Measurements from ENCODE around the gene WDR70.
"Not testable (repeated sequence)": the region's sequence is repeated elsewhere in the genome, so short reads cannot be mapped to it uniquely, and the experiment has no call there.

The WDR70 gene

DNA sequence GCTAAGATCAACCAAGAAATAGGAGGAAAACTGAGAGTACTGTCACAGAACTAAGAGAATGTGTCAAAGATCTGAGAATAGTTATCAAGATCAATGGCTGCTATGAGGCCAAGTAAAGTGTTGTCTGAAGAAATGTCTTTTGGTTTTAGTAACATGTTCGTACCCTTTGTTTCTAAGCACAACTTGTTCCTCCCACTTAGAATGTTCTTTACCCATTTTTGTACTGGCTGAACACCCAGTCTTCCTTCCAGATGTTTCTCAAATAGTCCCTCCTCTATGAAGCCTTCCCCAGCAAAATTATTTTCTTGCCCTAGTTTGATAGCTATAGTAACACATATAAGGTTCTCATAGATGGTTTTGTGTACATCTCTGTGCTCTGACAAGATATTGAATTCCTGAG, 191.5 kb downstream of the WDR70 start:
- no peak for DNase-seq (ENCODE audit: low read depth)

DNA sequence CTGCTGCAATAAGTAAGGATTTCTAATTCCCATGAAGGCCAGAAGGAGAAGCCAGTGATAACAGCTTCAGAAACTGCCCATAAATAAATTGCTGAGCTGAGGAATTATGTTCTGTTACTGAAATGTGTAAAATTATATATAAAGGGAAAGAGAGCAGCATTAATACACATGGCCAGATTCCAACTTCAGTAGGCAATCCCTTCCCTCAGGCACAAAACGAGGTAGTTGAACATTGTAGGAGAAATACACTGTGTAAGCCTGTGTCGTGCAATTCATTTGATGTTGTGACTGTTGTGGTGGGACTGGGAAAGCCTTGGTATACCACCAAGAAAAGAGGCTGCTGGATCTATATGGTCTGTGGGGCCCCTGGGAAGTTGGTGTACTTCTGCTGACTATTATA, 192.9 kb downstream of the WDR70 start:
- no peak for DNase-seq (ENCODE audit: low read depth)

DNA sequence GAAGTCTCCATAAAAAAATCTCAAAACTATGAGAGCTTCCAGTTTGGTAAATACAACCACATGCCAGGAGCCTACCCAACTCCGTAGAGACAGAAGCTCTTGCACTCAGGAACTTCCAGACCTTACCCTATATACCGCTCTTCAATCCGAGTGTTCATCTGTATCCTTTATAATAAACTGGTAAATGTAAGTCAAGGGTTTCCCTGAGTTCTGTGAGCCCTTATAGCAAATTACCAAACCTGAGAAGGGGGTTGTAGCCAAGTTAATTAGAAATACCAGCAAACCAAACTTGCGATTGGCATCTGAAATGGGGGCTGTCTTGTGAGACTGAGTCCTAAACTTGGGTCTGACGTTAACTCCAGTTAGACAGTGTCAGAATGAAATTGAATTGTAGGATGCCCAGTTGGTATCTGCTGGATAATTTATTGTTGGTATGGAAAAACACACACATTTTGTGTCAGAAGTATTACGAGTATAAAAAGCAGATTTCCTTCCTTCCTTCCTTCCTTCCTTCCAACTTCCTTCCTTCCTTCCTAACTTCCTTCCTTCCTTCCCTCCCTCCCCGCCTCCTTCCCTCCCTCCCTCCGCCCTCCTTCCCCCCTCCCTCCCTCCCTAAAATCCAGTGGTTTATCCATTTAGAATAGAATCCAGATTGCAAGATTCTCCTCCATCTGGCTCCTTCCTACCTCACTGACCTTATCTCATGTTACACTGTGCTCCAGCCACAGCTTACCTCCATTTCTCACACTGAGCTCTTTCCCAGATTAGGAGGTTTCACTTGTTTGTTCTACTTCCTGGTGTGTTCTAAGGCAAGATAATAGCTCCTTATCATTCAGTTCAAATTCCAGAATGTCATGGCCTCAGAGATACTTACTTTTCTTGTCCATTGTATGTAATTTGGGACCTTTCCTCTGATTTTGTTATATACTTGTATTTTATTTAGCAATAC, 196.7 kb downstream of the WDR70 start:
- peak; percentile 20 for DNase-seq (ENCODE audit: low read depth)

DNA sequence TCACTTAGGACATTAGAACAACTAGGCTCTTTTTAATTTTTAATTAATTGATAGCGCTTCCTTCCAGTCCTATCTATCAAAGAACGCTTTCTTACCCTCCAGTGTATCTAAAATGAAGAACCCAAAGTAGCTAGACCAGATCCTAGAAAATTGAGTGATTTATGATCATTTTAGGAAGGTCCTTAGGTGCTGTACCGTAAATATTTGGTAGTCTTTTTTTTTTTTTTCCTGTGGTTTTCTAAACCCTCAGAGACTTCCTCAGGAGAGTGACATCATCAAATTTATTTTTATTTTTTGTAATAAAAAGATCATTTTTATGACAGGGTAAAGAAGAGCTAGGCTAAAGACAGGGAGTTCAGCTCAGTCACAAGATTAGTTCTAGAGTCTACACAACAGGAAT, 197.4 kb downstream of the WDR70 start:
- no peak for DNase-seq (ENCODE audit: low read depth)

DNA sequence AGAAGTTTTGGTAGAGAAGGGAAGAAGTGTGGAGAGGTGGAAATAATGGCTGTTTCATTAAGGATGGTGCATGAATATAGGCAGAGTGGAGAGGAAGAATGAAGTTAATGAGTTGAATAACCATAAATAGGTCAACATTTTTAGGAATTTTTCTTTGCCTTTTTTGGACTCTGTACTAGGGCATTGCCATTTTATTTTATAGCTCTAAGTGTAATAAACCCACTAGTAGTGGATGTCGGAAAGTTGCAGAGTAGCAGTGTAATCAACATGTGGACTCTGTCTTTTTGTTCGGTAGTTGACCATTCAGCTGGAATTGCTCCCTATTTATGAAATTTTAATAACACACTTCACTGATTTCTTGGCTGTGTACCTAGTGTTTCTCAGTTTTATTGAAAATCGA, 199.1 kb downstream of the WDR70 start:
- DNase-seq (ENCODE audit: low read depth), result no peak

DNA sequence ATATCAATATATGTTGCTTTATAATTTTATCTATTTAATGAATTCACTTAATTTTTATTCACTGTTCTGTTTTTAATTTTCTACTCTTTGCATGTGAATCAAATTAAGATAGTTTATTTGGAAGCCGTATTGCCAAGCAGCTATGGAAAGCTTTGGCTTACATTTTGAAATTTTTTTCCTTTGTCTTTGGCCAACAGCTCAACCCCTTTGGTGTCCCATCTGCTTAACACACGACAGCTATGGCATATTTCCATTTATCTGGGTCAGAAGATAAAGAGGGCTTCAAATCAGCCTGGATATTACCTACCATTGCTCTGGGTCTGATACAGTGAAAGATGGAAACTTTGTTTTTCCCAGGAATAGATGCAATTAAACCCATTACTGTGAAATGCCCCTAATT, 201.0 kb downstream of the WDR70 start:
- DNase-seq (ENCODE audit: low read depth), result no peak

DNA sequence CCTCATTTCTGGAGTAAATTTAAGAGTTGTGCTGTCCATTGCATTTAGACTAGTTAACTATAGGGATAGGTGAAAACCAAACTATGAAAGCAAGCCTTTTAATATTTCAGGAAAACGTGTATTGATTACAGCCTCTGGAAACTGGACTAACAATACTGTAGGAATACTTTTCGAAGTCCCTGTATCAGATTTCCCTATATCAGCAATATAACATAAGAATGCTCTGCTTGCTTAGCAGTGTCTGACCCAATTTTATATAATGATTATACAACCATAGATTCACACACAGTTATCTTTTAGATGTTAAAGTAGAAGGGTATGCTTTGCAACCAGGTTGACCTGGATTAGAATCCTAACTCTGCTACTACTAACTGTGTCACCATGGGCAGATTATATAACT, 203.1 kb downstream of the WDR70 start:
- no peak for DNase-seq (ENCODE audit: low read depth)

DNA sequence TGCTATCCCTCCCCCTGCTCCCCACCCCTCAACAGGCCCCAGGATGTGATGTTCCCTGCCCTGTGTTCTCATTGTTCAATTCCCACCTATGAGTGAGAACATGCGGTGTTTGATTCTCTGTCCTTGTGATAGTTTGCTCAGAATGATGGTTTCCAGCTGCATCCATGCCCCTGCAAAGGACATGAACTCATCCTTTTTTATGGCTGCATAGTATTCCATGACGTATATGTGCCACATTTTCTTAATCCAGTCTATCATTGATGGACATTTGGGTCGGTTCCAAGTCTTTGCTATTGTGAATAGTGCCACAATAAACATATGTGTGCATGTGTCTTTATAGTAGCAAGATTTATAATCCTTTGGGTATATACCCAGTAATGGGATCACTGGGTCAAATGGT, 214.2 kb downstream of the WDR70 start:
- DNase-seq (ENCODE audit: low read depth), result not testable (repeated sequence)

DNA sequence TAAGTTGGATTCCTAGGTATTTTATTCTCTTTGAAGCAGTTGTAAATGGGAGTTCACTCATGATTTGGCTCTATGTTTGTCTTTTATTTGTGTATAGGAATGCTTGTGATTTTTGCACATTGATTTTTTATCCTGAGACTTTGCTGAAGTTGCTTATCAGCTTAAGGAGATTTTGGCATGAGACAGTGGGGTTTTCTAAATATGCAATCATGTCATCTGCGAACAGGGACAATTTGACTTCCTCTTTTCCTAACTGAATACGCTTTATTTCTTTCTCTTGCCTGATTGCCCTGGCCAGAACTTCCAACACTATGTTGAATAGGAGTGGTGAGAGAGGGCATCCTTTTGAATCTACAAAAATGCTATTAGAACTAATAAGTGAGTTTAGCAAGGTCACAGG, 215.7 kb downstream of the WDR70 start:
- DNase-seq (ENCODE audit: low read depth), result not testable (repeated sequence)

DNA sequence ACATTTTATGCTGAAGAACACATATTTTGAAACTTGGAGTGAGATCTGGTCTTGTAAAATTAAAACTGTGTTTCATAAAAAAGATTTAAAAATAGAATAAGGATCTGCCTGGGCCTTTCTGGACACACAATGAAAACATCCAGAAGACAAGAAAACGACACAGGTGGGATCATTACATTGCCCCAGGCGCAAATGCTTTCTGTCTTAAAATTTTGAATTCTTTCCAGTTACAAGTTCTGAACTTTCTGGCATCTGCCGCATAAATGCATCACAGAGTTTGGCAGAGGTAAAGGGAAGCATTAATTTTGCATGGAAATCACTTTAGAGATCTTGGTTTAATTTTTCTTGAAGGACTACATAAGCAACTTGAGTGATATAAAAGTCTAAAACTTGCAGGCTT, 219.6 kb downstream of the WDR70 start:
- no peak for DNase-seq (ENCODE audit: low read depth)

DNA sequence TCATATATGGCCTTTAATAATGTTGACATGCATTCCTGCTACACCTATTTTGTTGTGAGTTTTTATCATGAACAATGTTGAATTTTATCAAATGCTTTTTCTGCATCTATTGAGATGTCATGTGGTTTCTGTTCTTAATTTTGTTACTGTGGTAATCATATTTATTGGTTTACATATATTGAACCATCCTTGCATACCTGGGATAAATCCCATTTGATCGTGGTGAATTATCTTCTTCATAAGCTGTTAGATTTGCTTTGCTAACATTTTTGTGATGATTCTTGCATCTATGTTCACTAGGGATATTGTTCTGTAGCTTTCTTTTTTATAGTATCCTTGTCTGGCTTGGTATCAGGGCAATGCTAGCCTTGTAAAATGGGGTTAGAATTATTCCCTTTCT, 222.0 kb downstream of the WDR70 start:
- no peak for DNase-seq (ENCODE audit: low read depth)

DNA sequence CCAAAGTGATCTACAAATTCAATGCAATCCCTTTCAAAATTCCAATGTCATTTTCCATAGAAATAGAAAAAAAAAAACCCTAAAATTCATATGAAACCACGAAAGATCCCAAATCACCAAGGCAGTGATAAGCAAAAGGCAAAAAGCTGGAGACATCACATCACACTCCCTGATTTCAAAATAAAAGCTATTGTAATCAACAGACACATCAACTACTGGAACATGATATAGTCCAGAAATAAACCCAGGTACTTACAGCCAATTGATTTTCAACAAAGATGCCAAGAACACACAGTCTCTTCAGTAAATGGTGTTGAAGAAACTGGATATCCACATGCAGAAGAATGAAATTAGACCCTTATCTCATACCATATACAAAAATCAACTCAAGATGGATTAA, 224.0 kb downstream of the WDR70 start:
- DNase-seq (ENCODE audit: low read depth), result no peak

DNA sequence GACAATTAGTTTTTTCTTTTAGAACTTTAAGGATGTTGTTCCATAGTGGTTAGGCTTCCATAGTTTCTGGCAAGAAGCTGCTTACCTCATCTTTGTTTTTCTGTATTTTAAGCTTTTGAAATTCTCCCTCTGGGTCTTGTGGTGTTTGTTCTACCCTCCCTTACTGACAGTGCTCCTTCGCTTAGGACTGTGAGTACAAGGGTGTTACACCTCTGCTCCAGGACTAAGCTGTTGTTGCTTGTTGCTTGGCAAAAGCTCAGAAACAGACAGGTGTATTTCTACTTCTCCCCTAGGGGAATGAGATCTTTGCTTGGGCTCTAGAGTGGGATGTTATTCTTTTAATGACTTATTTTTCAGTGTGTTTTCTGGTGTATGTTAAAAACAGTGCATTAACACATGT, 225.2 kb downstream of the WDR70 start:
- DNase-seq (ENCODE audit: low read depth), result no peak

DNA sequence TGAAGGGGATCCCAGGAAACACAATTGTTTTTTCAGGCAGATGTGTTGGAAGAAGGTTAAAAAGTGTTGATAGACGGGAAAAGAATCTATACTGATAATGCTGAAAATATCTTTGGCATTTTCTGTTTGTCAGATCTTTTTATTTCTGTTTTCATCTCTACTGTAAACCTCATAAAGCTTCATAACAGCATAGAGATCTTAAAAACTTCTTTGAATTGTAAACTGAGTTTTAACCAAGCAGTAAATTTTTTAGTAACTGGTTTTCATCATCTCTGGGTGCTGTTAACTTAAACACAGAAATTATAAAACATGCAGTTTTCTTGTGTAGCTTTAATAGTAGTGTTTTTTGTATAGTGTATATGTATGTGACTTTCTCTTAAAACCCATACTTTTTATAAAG, 227.0 kb downstream of the WDR70 start:
- no peak for DNase-seq (ENCODE audit: low read depth)

DNA sequence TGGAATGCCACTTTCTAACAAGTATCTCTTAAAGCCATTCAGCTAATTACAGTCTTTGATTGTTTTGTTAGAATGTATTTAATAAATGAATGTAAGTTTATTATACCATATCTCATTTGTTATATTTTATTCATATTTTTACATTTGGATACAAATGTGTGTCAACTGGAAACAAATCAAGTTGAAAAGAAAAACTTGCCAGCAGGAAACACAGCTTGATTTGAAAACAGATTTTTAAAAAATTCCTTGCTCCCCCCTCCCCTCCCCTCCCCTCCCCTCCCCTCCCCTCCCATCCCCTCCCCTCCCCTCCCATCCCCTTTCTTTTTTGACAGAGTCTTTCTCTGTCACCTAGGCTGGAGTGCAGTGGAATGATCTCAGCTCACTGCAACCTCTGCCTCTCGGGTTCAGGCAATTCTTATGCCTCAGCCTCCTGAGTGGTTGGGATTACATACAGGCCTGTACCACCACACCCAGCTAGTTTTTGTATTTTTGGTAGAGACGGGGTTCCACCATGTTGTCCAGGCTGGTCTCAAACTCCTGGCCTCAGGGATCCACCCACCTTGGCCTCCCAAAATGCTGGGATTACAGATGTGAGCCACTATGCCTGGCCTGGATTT, 227.6 kb downstream of the WDR70 start:
- DNase-seq (ENCODE audit: low read depth), result no peak

DNA sequence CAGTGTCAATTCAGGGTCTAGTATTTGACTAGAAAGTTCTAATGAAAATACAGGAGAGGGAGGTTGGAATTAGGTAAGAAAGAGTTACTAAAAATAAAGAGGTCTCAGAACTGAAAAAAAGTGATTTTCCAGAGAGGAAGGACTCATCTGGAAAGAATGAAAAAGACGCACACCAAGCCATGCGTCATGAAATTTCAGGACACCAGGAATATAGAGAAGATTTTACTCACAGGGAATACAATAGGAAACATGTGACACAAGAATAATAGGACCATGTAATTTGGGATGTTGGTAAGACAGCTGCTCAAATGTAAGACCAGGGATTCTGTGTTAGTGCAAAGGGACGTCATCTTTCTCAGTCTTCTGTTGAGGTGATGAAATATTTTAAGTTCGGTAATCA, 236.1 kb downstream of the WDR70 start:
- DNase-seq (ENCODE audit: low read depth), result no peak

DNA sequence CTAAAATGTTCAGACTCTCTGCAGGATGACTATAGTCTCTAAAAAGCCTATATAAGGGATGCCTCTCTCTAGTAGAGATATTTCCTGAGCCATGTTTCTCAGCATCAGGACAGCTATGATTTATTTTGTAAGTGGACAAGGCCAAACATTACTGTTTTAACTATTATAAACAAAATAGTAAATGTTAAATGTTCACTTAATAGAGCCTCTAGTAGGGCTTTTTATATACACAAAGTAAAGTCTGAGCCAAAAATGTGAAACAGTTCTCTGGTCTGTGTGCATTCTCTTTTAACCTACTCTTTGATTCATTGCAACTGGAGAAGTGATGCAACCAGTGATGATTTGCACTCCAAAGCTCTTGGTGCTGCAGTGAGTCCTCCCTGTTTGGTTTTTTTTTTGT, 240.2 kb downstream of the WDR70 start:
- DNase-seq (ENCODE audit: low read depth), result no peak

DNA sequence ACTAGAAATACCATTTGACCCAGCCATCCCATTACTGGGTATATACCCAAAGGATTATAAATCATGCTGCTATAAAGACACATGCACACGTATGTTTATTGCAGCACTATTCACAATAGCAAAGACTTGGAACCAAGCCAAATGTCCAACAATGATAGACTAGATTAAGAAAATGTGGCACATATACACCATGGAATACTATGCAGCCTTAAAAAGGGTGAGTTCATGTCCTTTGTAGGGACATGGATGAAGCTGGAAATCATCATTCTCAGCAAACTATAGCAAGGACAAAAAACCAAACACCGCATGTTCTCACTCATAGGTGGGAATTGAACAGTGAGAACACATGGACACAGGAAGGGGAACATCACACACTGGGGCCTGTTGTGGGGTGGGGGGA, 243.2 kb downstream of the WDR70 start:
- DNase-seq (ENCODE audit: low read depth), result not testable (repeated sequence)

DNA sequence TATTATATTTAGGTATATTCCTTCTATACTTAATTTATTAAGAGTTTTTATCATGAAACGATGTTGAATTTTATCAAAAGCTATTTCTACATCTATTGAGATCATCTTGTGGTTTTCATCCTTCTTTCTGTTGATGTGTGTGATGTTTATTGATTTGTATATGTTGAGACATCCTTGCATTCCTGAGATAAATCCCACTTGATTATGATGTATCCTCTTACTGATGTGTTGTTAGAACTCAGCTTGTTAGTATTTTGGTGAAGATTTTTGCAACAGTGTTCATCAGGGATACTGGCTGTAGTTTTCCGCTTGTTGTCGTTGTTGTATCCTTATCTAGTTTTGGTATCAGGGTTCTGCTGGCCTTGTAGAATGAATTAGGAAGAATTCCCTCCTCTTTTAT, 247.1 kb downstream of the WDR70 start:
- no peak for DNase-seq (ENCODE audit: low read depth)

DNA sequence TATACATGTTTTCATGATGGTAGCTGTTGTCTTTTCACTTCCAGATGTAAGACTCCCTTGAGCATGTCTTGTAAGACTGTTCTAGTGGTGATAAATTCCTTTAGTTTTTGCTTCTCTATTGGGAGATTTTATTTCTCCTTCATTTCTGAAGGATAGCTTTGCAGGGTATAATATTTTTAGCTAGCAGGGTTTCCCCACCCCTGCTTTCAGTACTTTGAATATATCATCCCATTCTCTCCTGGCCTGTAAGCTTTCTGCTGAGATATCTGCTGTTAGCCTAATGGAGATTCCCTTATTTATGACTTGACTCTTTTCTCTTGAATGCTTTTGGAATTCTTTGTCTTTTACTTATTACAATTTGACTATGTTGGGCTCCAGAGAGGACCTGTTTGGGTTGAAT, 249.8 kb downstream of the WDR70 start:
- no peak for DNase-seq (ENCODE audit: low read depth)

DNA sequence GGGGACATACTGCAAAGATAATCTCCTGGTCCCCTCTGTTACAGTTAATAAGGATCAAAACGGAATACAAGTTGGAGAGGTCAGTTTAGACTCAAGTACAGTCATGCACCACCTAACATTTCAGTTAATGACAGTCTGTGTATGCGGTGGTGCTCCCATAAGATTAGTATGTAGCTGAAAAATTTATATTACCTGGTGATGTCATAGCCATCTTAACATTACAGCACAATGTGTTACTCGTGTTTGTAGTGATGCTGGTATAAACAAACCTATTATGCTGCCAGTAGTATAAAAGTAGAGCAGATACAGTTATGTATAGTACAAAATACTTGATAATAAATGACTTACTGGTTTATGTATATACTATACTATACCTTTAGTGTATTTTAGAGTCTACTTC, 252.8 kb downstream of the WDR70 start:
- no peak for DNase-seq (ENCODE audit: low read depth)

DNA sequence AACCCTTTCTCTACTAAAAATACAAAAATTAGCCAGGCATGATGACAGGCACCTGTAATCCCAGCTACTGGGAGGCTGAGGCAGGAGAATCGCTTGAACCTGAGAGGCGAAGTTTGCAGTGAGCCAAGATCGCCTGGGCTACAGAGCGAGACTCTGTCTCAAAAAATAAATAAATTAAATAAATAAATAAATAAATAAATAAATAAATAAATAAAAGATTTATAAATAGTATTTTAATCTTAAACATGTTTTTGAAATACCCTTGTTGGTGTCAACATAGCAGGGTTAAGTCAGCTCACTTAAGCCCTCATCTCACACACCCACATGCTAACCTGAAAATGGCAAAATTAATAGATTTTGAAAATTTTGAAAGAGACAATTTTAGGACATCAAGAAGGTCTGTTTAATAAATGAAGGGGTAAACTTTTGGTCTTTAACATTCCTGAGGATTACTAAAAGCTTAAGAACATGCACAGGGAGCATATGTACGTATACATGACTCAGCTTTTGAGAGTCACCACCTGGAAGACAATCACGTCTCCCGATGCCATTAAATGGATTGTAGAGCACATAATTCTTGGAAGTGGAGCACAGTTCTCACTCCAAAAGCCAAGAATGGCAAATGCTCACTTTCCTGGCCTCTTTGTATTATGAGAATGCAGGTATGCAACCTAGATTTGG, 258.2 kb downstream of the WDR70 start:
- DNase-seq (ENCODE audit: low read depth), result no peak

DNA sequence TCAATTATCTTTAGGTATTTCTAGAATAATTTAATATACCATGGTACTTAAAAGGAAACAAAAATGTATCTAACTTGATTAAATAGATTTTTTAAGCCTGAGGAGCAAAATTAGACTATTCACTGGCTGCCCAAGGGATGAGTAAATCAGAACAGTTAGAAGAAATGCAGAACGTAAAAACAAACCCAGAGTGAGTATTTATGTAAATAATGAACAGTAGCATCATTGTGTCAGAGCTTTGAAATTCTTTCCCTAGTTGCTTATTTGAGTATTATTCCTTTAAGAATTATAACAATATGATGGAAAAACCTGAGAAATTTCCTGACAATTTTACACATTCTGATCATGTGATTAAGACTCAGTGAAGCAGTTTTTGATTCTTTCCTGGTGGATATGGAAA, 259.8 kb downstream of the WDR70 start:
- no peak for DNase-seq (ENCODE audit: low read depth)

Measured in CMK (cell line).